Measurements from ENCODE around the gene KCTD21.

GRCh38 chr11:78181185-78181584 lies 7.2 kb downstream of the KCTD21 start:
- TF ChIP-seq, protein P1, sequence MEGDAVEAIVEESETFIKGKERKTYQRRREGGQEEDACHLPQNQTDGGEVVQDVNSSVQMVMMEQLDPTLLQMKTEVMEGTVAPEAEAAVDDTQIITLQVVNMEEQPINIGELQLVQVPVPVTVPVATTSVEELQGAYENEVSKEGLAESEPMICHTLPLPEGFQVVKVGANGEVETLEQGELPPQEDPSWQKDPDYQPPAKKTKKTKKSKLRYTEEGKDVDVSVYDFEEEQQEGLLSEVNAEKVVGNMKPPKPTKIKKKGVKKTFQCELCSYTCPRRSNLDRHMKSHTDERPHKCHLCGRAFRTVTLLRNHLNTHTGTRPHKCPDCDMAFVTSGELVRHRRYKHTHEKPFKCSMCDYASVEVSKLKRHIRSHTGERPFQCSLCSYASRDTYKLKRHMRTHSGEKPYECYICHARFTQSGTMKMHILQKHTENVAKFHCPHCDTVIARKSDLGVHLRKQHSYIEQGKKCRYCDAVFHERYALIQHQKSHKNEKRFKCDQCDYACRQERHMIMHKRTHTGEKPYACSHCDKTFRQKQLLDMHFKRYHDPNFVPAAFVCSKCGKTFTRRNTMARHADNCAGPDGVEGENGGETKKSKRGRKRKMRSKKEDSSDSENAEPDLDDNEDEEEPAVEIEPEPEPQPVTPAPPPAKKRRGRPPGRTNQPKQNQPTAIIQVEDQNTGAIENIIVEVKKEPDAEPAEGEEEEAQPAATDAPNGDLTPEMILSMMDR (IDR thresholded peaks at IDR 0.05; ENCODE audit: low read length) = no peak
- TF ChIP-seq EZH2phosphoT487 (IDR thresholded peaks at IDR 0.05; ENCODE audit: low read length) (no peak), EZH2 (optimal IDR thresholded peaks at IDR 0.05; ENCODE audit: low read depth, low read length) (no peak)
